CD4-positive, alpha-beta T cell treated with Interleukin-17A for 1 hour (primary cell): ENCODE results near the gene MTARC2.
"Not testable (repeated sequence)": the region's sequence is repeated elsewhere in the genome, so short reads cannot be mapped to it uniquely, and the experiment has no call there.

ENCODE experiments used
- DNase-seq: peaks from one replicate; pipeline ENCODE4 v3.0.0-alpha.2; 2020

MTARC2 gene

DNA sequence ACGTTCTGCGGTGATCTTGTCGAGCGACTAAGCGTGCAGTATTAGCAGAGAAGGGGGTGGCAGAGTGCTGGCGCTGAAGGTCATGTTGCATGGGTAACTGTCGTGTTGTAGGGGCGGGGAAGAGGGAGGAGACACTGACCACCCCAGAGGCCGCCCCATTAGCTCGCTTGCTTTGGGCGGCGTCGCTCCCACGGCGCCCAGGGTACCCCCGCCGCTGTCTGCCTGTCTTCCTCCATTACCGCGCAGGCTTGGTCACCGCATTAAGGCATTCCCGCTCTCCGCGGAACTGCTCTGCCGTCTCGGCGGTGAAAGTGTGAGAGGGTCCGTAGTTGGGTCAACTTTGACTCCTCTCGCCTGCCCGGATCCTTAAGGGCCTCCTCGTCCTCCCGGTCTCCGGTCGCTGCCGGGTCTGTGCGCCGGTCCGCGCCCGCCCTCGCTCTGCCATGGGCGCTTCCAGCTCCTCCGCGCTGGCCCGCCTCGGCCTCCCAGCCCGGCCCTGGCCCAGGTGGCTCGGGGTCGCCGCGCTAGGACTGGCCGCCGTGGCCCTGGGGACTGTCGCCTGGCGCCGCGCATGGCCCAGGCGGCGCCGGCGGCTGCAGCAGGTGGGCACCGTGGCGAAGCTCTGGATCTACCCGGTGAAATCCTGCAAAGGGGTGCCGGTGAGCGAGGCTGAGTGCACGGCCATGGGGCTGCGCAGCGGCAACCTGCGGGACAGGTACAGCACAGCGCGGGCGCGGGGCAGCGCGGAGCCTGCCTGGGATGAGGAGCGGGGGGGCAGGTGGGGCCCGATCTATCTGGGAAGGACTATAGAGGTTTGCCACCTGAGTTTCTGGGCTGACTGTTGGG lies at the start of gene MTARC2:
Gene MTARC2, plus strand, starts transcription at position 234 of the 846 bp plus-strand sequence. Its CDS starts 210 bp downstream, at position 444.
- no peak for DNase-seq

- no peak for DNase-seq
These were observed 49.5 kb upstream of the MTARC2 start for GRCh38 chr1:220698607-220699016.

DNA sequence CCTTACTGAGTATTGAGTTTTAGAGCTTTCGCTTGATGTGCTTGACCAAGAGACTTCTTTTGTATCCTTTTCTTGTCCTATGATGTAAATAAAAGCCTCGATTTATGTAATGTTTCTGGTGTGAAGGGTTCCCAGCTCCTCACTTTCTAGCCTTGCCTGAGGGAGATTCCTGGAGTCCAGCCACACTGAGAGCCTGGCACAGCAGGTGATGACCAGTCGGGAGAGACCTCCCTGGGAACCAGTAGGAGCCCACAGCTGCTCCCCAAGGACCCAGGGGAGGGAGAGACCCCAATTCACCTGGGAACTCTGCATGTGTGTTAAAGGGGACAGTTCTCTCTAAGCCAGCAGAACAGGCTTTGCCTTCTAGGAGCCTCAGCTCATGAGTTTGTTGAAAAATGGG lies 49.1 kb upstream of the MTARC2 start:
- DNase-seq = no peak

DNA sequence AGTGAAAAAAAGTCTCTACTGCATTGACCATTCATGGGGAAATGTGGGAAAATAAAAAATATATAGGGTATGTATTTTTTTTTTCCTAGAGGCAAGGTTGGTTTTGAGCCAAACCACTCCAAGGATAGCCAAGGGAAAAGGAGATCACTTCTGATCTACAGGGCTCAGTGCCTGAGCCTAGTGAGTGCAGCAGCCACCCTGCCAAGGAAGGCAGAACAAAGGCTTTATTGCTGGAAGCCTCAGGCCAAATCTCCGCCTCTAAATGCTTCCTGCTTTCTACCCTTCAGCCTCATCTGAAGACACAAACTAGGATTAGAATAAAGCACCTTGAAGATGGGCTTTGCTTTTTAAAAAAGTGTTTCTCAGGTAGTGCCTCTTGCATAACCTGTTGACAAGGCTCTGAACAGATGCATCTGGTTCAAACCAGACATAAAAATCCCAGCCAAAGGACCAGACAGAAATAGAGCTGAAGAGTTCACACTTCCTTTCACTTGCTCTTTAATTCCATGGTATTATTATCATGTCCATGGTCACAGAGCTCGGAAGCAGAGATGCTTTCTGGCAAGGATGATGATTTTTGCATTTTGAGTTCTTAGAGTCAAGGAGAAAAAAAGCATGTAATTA lies 47.5 kb upstream of the MTARC2 start:
- no peak for DNase-seq

DNA sequence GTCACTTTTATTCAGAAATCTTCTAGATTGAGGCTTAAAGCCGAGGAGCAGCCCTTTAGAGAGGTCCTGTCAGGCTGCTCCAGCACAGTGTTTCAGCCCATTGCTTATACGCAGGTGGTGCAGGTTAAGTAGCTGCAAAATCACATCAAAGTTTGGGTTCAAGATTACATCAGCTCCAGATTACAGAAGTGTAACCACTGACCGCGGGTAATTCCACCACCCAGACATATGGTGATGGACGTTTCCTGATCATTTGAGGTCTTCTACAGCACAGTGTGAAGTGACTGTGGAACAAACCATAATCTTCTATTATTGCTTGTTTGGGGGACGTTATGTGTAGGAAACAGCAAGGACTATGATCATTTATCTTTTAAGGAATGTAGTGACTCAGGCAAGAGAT lies 46.1 kb upstream of the MTARC2 start:
- no peak for DNase-seq

DNA sequence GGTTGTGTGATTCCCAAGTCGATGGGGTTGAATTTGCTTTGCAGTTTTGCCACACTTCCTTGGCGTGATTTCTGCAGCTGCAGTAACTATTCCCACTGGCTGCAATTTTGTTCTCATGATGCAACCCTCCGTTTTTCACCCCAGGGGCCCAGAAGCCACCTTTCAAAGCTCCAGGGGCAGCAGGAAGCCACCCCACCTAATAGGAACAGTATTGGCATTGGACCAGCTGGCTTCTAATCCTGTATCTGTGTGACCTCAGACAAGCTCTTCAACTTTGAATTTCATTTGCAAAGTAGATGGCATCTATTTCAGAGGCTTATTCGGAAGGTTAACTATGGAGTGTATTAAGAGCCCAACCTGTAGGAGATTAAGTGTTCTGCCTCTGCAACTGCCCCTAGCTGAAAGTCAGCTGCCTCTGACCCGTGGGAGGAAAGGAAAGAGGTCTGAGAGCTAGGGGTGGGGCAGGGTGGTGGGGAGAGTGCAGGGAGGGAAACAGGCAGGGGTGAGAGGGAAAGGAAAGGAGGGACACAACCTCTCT lies 45.3 kb upstream of the MTARC2 start:
- DNase-seq = no peak

GRCh38 chr1:220703305-220703704 lies 44.8 kb upstream of the MTARC2 start:
- DNase-seq = no peak

GRCh38 chr1:220705782-220706181 lies 42.3 kb upstream of the MTARC2 start:
- no peak for DNase-seq

DNA sequence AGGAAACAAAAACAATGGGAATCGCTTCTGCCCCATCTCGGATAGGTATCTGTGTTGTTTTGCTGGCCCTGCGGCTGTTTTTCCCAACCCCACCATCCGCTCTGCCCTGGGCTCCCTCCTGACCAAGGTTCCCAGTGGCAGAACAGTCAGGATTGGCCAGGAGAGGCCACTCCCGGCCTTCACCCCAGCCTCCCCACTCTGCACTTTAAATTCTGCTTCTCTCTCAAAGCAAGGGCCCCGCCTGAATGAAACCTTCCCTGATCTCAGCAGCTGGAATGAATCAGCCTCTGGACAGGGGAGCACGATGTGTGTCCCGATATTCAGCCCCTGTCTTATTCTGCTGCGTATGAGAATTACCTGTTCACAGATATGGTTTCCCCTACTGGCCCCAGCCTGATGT lies 41.6 kb upstream of the MTARC2 start:
- DNase-seq = no peak

DNA sequence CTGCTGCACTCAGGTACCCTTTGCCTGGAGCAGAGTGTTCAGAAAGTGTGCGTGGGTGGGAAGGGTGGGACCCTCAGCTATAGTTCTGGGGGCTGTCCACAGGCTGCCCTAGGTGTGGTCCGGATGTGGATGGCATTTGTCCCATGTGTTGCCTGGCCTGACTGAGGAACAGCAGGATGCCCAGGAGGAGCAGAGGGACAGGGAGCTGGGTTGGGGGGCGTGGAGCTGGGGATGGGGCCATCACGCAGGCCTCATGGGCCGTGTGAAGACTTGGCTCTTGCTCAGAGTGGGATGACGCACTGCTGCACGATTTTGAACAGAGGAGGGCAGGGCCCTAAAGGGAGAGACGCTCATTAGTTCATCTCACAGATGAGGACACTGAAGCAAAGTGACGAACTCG lies 41.0 kb upstream of the MTARC2 start:
- no peak for DNase-seq

DNA sequence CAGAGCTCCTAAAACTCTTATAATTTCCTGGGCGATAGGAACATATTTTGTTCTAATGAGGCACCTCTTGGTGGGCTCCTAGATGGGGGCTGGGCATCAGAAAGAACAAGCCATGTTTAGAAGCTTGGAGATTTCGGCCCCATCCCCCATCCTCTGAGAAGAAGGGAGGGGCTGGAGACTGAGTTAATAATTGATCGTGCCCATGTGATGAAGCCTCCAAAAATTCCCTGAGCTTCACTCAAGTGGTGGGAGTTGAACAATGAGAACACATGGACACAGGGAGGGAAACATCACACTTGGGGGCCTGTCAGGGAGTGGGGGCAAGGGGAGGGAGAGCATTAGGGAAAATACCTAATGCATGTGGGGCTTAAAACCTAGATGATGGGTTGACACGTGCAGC lies 39.9 kb upstream of the MTARC2 start:
- no peak for DNase-seq

- no peak for DNase-seq
These were observed 39.0 kb upstream of the MTARC2 start for GRCh38 chr1:220708936-220709801.

- no peak for DNase-seq
These were observed 37.8 kb upstream of the MTARC2 start for GRCh38 chr1:220710333-220710732.

DNA sequence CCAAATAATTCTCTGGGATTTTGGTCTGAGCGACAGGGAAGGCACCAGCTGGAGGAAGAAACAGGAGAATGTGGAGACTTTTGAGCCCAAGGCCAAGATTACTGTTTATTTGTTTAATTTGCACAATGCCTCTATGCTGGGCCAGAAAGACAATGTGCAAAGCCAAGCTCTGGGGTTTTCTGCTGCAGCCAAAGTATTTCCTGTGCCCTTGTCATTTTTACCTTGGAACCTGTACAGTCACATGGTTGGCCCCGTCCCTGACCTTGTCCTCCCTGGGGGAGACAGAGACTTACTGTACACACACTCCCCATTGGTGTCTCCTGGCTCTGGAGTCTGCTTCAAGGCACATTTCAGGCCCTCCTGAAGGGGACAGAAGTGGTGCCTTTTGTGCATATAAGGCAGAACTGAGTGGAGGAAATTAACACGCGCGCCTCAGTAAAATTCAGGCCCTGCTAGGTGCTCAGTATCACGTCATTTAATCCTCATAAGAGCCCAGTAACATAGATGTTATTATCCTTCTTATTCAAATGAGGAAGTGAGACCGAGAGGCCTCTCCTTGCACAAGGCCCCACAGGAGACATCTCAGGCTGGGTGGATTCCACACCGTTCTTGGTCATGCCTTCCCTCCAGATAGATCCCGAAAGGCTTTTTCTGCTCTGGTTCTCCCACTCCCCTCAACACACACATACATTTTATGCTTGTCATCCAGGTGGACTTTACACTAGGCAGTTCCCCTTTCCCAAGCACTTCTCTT lies 36.9 kb upstream of the MTARC2 start:
- no peak for DNase-seq

DNA sequence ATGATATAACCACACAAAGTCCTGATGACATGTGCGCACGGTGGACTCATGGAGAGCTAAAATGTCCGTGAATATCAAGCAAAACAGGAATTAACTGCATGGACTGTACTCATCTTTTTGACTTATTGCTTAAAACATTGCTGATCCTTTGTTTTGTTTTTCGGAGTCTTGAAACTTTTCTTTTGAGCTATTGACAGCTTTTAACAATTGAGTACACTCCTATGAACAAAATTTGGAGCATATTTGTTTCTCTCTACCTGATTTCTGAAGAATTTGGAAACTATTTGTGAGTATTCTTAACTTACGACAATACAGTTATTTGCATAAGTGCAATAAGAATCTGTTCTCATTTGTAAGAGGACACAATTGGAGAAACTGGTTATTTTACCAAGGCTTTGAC lies 32.1 kb upstream of the MTARC2 start:
- DNase-seq = not testable (repeated sequence)

DNA sequence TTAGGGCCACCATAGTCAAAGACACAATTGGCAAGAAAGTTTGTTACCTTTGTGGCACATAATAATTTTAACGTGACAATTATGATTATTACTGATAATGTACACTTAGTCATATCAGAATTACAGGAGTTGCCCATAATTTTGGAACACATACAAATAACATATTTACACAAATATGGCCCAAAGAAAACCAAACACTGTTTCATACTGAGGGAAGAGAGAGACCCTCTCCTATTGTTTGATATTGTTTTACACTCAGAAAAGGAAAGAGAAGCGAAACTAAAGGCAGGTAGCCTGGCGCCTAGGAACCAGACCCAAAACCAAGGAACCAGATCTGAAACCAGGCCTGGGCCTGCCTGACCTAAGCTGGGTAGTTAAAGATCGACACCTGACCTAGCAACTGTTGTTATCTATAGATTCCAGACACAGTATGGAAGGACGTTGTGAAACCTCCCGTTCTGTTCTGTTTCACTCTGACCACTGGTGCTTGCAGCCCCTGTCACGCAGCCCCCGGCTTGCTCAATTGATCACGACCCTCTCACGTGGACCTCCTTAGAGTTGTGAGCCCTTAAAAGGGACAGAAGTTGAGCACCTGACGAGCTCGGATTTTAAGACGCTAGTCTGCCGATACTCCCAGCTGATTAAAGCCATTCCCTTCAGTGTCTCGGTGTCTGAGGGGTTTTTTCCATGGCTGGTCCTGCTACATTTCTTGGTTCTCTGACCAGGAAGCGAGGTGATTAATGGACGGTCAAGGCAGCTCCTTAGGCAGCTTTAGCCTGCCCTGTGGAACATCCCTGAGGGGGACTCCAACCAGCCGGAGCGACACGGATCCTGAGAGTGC lies 30.1 kb upstream of the MTARC2 start:
- DNase-seq = no peak

DNA sequence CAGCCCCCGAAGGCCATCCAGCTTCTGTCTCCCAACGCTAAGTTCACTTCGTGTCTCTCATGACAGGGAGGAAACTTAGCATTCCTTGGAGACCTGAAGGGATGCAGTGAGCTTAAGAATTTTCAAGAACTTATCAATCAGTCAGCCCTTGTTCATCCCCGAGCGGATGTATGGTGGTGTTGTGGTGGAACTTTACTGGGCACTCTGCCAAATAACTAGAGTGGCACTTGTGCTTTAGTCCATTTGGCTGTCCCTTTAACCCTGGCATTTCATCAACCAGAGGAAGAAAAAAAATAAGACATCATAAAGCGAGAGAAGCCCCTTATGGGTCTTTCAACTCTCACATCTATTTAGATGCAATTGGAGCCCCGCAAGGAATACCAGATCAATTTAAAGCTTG lies 26.9 kb upstream of the MTARC2 start:
- DNase-seq = not testable (repeated sequence)

GRCh38 chr1:220726634-220727033 lies 21.5 kb upstream of the MTARC2 start:
- DNase-seq = no peak

GRCh38 chr1:220727519-220727918 lies 20.6 kb upstream of the MTARC2 start:
- no peak for DNase-seq

GRCh38 chr1:220730486-220730885 lies 17.6 kb upstream of the MTARC2 start:
- DNase-seq = no peak

DNA sequence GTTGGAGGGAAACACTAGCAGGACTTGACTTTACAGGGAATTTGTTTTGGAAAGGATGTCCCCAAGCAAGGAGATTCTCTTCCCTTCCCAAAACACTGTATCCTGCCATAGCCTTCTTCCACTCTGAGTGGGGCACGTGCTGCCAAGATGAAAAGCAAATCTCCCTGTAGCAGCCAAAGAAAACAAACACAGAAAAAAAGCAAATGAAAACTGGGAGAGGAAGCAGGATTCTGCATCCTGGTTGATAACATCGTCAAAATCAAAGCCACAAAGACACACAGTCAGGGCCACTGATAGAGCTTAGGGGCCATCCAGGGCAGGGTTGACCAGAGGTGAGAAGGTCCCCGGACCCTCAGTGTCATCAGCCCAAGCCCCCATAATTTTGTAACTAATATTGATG lies 16.0 kb upstream of the MTARC2 start:
- DNase-seq = no peak

- DNase-seq = no peak
These were observed 15.5 kb upstream of the MTARC2 start for GRCh38 chr1:220732621-220733020.
